Measurements from ENCODE around the gene DEGS2. TPM values are rescaled to one million over a fixed set of nuclear protein-coding genes. Genes with fewer than 3 reads are reported as not detected.

Gene DEGS2
- total and polyA plus RNA-seq, 2 of the 13 experiments (the other 11 are each of a cell fraction or from before 2014, with no cell fraction given), result 0.09 TPM

- no peak for TF ChIP-seq SETDB1 (CRISPR knock-in tag; IDR thresholded peaks at IDR 0.05; ENCODE audit: borderline replicate concordance)
- 0 out of 2 replicates have a peak, but pooled peaks have one; percentile 29 for TF ChIP-seq ZNF12 (CRISPR knock-in tag; IDR thresholded peaks at IDR 0.05)
- no peak for TF ChIP-seq TMF1 (CRISPR knock-in tag; IDR thresholded peaks at IDR 0.05; ENCODE audit: low read depth)
- TF ChIP-seq TEAD2 (CRISPR knock-in tag; IDR thresholded peaks at IDR 0.05), result no peak
- TF ChIP-seq BHLHE40 (IDR thresholded peaks at IDR 0.05; ENCODE audit: low read length), result no peak
- TF ChIP-seq RAD51 (IDR thresholded peaks at IDR 0.05; ENCODE audit: borderline replicate concordance), result no peak
- no peak for TF ChIP-seq PHB2 (IDR thresholded peaks at IDR 0.05; ENCODE audit: partially characterized antibody)
- no peak for TF ChIP-seq ZNF546 (CRISPR knock-in tag; conservative IDR thresholded peaks at IDR 0.05)
- TF ChIP-seq ZC3H4 (CRISPR knock-in tag; IDR thresholded peaks at IDR 0.05; ENCODE audit: borderline replicate concordance), result no peak
- TF ChIP-seq ZNF850 (CRISPR knock-in tag; conservative IDR thresholded peaks at IDR 0.05), result no peak
- 0 out of 2 replicates have a peak, but pooled peaks have one; percentile 17 for TF ChIP-seq POGZ (CRISPR knock-in tag; IDR thresholded peaks at IDR 0.05)
- no peak for TF ChIP-seq TFDP2 (CRISPR knock-in tag; IDR thresholded peaks at IDR 0.05)
- no peak for TF ChIP-seq AGO1 (IDR thresholded peaks at IDR 0.05; ENCODE audit: low read depth, low read length, poor library complexity, severe bottlenecking)
- no peak for TF ChIP-seq ZNF225 (CRISPR knock-in tag; IDR thresholded peaks at IDR 0.05)
- TF ChIP-seq BCL3 (CRISPR knock-in tag; IDR thresholded peaks at IDR 0.05), result no peak
- no peak for TF ChIP-seq HOXA5 (CRISPR knock-in tag; IDR thresholded peaks at IDR 0.05)
- no peak for TF ChIP-seq RARG (CRISPR knock-in tag; IDR thresholded peaks at IDR 0.05; ENCODE audit: low read depth)
- TF ChIP-seq FOSL2 (CRISPR knock-in tag; IDR thresholded peaks at IDR 0.05), result no peak
- no peak for TF ChIP-seq SMAD3 (CRISPR knock-in tag; IDR thresholded peaks at IDR 0.05)
- no peak for TF ChIP-seq SALL2 (CRISPR knock-in tag; IDR thresholded peaks at IDR 0.05)
- TF ChIP-seq CBFB (CRISPR knock-in tag; IDR thresholded peaks at IDR 0.05), result no peak
- TF ChIP-seq HNRNPL (IDR thresholded peaks at IDR 0.05; ENCODE audit: low read depth, low read length), result no peak
- TF ChIP-seq ETV5 (CRISPR knock-in tag; IDR thresholded peaks at IDR 0.05; ENCODE audit: borderline replicate concordance), result no peak; the same call in 1 of the 2 replicates
- TF ChIP-seq ZNF549 (CRISPR knock-in tag; IDR thresholded peaks at IDR 0.05), result no peak
- TF ChIP-seq ELF1 (CRISPR knock-in tag; IDR thresholded peaks at IDR 0.05), result no peak
- TF ChIP-seq MXD3 (CRISPR knock-in tag; IDR thresholded peaks at IDR 0.05), result no peak
- TF ChIP-seq ZNF644 (CRISPR knock-in tag; IDR thresholded peaks at IDR 0.05; ENCODE audit: low read depth), result no peak
- no peak for TF ChIP-seq ZNF124 (CRISPR knock-in tag; IDR thresholded peaks at IDR 0.05)
- TF ChIP-seq SIN3B (IDR thresholded peaks at IDR 0.05; ENCODE audit: low read length), result no peak
- TF ChIP-seq HOXA9 (CRISPR knock-in tag; IDR thresholded peaks at IDR 0.05; ENCODE audit: borderline replicate concordance), result no peak
- no peak for TF ChIP-seq MIER2 (CRISPR knock-in tag; IDR thresholded peaks at IDR 0.05)
Measured at GRCh38 chr14:100155049-100155621, 4.3 kb downstream of the DEGS2 start (continued).

Measured in HepG2 (cell line).